CD1c-positive myeloid dendritic cell (primary cell): Measurements from ENCODE around the gene TSPAN18.
A peak's percentile ranks its signal among the peaks of the same experiment; 100 is the strongest.

Experiments
- DNase-seq: peaks from one replicate; pipeline ENCODE4 v3.0.0-alpha.2; 2016; ENCODE audit errors: extremely low spot score

Gene TSPAN18

DNA sequence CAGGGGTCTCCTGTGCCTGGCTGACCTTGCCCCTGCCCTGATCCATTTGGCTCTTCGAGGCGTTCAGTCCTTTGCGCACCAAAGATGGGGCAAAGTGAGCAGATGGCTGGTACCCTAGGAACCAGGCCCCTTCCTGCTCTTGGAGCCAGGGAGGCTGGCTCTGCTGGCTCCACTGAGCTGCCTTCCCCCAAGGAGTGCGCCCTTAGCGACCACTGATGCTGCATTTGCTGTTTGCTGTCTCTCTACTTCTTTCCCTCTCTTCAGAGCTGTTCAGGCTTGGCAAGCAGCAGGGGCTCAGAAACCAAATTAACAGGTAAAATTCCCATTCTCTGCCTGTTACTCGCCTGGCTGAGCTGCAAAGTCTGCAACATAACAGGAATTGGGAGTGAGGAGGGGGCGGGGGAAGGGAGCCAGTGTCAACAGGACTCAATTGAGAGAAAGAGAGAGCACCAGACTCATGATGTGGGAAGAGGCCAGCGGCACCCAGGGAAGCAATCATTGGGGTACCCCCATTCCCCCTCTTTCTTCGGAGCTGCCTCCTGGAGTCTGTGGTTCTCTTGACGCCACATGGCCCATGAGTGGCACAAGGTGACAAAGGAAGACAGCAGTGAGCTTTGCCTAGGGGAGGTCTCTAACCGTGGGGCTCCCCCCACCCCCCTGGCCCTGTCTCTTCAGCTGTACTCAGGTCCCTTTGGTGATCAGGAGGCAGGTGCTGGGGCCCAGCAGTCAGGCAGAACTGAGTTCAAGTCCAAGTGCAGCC is 121.6 kb downstream of the TSPAN18 start:
- no peak for DNase-seq

DNA sequence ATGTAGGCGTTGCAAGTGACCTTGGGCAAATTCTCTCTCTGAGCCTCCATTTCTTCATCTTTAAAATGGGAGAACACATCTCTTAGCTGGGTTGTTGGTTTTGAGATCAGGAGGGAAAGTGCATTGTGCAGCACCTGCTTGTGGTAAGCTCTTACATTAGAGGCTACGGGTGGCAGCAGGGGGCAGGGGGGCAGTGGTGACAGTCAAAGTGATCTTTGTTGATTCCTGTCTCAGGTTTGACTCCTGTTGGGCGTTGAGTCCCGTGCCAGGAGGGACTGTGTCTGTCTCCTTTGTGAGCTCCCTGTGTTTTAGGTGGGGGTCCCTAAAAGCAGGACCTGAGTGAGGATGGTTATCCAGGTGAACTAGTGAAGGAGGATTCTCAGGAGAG is 122.2 kb downstream of the TSPAN18 start:
- DNase-seq = no peak

- no peak for DNase-seq
Observed at GRCh38 chr11:44849424-44849823, 122.7 kb downstream of the TSPAN18 start.

GRCh38 chr11:44849922-44850321 is 123.2 kb downstream of the TSPAN18 start:
- DNase-seq = no peak

- DNase-seq = no peak
Observed at GRCh38 chr11:44851496-44851895, 124.7 kb downstream of the TSPAN18 start.

GRCh38 chr11:44852159-44852747 is 125.5 kb downstream of the TSPAN18 start:
- DNase-seq = no peak

- DNase-seq = no peak
Observed at GRCh38 chr11:44852952-44853351, 126.2 kb downstream of the TSPAN18 start.

GRCh38 chr11:44853666-44854065 is 126.9 kb downstream of the TSPAN18 start:
- no peak for DNase-seq

GRCh38 chr11:44854086-44854485 is 127.3 kb downstream of the TSPAN18 start:
- DNase-seq = no peak

- DNase-seq = no peak
Observed at GRCh38 chr11:44854741-44855492, 128.2 kb downstream of the TSPAN18 start.

- DNase-seq = no peak
Observed at GRCh38 chr11:44855493-44855849, 128.7 kb downstream of the TSPAN18 start.

DNA sequence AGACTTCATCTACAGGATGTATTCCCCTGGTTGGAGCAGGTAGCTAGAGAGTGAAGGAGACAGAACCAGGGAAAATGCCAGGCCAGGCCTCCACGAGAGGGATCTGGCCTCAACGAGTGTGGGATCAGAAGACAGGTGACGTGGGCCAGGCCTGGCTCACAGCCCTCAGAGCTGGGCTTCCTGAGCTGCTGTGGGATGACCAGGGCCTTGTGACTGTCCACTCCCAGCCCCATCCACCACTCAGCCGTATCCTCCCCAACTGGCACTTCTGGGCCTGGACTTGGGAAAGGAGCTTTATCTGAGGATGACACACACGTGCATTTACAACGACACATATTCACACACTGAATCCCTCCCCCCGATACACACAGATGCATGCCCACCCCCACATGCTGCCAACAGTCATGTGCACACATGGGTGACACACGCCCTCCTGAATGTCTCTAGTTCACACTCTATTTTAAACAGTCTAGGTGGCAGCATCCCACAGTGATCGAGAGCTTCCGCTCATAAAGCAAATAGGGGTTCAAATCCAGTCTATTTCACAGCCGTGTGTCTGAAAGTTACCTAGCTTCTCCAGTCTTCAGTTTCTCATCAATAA is 130.8 kb downstream of the TSPAN18 start:
- DNase-seq = no peak

DNA sequence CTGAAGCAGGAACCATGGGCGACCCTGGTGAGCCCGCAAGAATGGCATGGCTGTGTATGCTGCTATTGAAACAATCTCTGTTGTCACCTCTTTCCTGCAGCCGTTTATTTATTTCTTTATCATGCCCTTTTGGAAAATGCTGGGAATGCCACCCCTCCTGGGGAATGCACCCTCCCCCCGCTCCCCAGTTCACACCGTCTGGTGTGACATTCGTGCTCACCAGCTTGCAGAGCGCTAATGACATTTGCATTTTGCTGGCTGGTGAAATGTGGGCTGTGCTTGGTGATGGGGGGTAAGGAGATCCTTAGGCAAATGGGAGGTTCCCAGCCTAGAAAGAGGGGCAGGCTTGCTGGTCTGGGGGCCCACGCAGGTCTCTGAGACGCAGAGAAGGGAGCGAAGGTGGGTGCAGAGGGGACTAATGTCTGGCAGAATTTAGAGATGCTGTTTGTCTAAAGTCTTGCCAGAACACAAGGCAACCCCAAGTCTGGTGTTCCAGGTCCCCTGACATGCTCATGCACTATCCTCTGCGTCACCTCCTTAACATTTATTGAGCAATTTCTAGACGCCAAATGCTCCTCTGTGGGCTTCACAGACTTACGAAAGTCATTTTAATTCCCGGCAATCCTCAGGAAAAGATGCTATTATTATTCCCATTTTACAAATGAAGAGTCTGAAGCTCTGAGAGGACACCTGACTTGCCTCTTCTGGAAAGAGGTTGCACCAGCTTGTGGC is 132.2 kb downstream of the TSPAN18 start:
- no peak for DNase-seq

DNA sequence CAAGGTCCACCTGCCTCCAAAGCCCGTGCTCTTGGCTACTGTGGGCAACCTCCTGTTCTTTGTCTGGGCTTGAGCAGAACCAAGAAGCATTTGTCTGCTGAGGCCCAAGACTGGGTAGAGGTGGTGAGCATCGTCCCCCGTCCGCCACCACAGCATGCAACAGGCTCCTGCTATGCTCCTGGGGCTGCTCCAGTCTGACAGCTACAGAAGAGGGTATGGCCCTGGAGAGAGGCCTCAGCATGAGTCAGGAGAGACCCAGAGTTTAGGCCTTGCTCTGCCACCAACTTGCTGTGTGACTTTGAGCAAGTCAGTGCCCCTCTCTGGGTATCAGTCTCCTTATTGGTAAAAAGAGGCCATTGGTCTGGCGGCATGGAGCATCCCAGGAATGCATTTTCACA is 132.8 kb downstream of the TSPAN18 start:
- DNase-seq = no peak

- no peak for DNase-seq
Observed at GRCh38 chr11:44860346-44860745, 133.6 kb downstream of the TSPAN18 start.

DNA sequence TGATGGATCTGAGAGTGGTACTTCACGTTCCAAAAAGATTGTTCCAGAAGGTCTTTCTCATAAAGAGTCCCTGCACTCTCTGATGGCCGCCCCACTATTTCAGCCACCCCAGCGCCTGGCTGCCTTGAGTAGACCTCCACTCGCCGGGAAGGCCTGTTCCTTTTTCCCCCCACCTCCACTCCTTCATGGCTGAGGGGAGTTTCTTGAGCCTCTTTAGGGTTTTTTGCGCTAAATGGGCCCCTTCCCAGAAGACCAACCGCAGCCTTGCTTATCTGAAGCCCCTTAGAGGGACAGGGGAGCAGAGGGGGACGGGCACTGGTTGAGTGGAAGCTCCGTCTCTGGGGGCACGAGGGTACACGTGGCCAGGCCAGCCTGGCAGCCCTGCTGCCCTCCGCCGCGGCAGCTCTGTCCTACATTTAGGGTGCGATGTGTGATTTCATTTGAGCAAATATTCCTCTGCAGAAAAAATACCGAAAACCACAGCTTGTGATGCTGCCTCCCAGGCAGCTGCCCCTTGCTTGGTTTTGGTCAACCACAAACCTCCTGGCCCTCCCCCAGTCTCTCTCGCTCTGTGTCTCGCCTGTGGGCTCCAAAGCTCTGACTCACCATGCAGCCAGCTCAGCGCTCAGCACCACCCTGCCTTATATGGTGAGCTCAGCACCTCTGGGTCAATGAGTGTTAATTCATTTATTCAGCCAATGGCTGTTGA is 135.2 kb downstream of the TSPAN18 start:
- peak; percentile 81 for DNase-seq

- DNase-seq = no peak
Observed at GRCh38 chr11:44862558-44863101, 135.9 kb downstream of the TSPAN18 start.

DNA sequence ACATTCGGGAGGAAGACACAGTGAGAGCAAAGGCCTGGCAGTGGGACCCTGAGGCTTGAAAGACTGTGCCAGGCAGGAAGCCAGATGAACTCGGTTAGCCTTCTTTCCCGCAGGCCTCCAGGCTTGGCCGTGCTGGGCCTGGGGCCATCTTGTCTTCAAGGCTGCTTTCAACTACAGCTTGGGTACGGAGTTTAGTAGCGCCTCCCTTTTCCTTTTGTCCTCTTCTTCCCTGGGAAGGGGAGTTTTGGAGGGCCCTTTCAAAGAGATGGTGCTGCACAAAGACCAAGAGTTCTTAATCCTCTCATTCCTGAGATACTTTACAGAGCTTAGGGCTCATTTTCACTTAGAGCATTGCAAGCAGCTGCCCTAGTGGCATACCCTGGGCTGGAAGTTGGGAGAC is 136.5 kb downstream of the TSPAN18 start:
- no peak for DNase-seq

DNA sequence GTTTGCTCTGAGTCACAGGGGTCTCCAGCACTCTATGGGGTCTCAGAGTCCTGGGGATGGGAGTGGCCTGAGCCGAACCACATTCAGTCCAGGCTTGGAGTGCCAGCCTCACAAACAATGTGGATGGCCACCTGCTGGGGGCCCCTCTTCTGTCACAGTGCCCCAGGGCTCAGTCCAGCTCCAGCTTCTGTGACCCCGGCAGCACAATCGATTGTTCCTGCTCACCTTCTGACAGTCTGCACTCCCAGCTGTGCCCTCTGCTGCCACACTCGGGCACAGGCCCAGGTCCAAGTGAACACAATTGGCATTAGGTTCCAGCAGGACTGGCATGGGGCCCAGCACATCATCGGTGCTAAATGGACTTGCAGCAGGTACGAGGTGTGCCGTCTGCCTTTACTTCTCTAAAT is 139.1 kb downstream of the TSPAN18 start:
- no peak for DNase-seq

DNA sequence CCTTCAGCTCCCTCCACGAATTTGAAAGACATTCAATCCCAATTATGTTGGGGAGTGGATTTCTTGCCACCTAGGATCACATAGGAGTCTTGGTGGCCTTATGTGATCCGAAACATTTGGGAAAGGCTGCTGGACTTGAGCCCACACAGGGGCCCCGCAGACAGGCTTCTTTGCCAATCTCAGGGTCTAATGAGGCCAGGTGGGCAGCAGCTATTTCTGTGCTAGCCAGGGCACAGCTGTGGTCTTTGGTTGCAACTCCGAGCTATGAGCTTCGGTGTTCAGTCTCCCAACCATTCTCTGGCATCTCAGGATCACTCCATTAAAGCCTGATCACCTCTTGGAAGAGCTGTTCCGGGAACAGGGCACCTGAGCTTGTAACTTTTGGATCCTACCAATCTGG is 139.5 kb downstream of the TSPAN18 start:
- DNase-seq = no peak

- no peak for DNase-seq
Observed at GRCh38 chr11:44868021-44868420, 141.3 kb downstream of the TSPAN18 start.
